ENCODE measurements around the gene NBPF3. TPM values are rescaled to one million over a fixed set of nuclear protein-coding genes. Genes with fewer than 3 reads are reported as not detected.

Gene NBPF3
- total and polyA plus RNA-seq, 2 donors from 2014 or later, result 5.5 to 12.0 TPM

DNA sequence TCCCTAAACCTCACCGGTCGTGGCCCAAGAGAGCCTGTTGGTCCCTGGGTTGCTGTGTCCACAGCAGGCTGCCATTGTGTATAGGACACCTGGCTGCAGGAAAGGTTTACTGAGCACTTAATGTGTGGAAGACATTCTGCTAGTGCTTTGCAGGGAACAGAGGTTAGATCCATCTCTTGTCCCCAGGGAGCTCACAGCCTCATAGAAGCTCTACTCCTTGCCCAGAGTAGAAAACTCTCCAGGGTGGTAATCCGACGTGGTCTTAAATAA is 52.4 kb downstream of the NBPF3 start:
- H3K36me3 ChIP-seq (ENCODE audit: control insufficient read depth in 2 of 3, insufficient read depth in 3 of 3, low read length in 3 of 3), result no peaks in the 10 kb centered on the region
- no peak for TF ChIP-seq CTCF (IDR thresholded peaks at IDR 0.05; ENCODE audit: borderline replicate concordance, extremely low read depth, insufficient read depth)
- no peaks in the 10 kb centered on the region for H3K4me1 ChIP-seq (ENCODE audit: control insufficient read depth in 2 of 3, insufficient read depth in 2 of 3, low read depth in 1 of 3, low read length in 3 of 3)
- no peaks in the 10 kb centered on the region for H3K27me3 ChIP-seq (ENCODE audit: control insufficient read depth, insufficient read depth, low read length)
- FAIRE-seq, result no peak
- no peaks in the 10 kb centered on the region for H3K9me3 ChIP-seq (ENCODE audit: control insufficient read depth in 2 of 3, insufficient read depth in 1 of 3, low read length in 3 of 3)
- no peak overlapping the region for H3K27ac ChIP-seq (ENCODE audit: low read depth in 2 of 2, low read length in 2 of 2)
- no peak for DNase-seq
- no peak overlapping the region for H3K4me3 ChIP-seq (ENCODE audit: low read length in 3 of 3)
- no peak overlapping the region for H3K9ac ChIP-seq (ENCODE audit: low read length in 3 of 3)
- intact Hi-C loops (cut with DNase I), result no loop called here

DNA sequence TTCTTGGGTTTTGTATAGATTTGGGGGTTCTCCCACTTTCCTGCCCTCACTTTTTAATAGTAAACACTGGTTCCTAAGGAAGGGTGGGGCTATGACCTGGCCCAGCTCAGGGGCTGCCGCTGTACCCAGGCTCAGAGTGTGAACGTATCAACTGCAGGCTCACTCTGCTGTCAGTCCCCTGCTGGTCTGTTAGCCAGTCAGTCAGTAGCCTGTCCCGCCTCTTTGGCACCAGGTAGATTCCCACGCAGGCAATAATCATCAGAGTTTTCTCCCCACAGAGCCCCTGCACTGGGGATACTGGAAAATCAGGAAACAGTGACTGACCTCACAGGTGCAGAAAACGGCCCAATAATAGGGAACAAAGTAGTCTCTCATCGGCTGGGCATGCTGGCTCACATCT is 54.3 kb downstream of the NBPF3 start:
- FAIRE-seq (no peak), DNase-seq (no peak)
- Histone ChIP-seq H3K27me3 (ENCODE audit: control insufficient read depth, insufficient read depth, low read length) (no peaks in the 10 kb centered on the region), H3K27ac (ENCODE audit: low read depth in 2 of 2, low read length in 2 of 2) (no peak overlapping the region), H3K9me3 (ENCODE audit: control insufficient read depth in 2 of 3, insufficient read depth in 1 of 3, low read length in 3 of 3) (no peaks in the 10 kb centered on the region), H3K9ac (ENCODE audit: low read length in 3 of 3) (no peak overlapping the region), H3K36me3 (ENCODE audit: control insufficient read depth in 2 of 3, insufficient read depth in 3 of 3, low read length in 3 of 3) (no peaks in the 10 kb centered on the region), H3K4me1 (ENCODE audit: control insufficient read depth in 2 of 3, insufficient read depth in 2 of 3, low read depth in 1 of 3, low read length in 3 of 3) (peaks cover 0 to 4% (median 0%) of the 10 kb centered on the region in 3 donors), H3K4me3 (ENCODE audit: low read length in 3 of 3) (no peak overlapping the region)
- intact Hi-C loops (cut with DNase I), result no loop called here
- no peak for TF ChIP-seq CTCF (IDR thresholded peaks at IDR 0.05; ENCODE audit: borderline replicate concordance, extremely low read depth, insufficient read depth)

- no peak overlapping the region for H3K27ac ChIP-seq (ENCODE audit: low read depth in 2 of 2, low read length in 2 of 2)
- no peak for DNase-seq
- TF ChIP-seq CTCF (IDR thresholded peaks at IDR 0.05; ENCODE audit: borderline replicate concordance, extremely low read depth, insufficient read depth), result no peak
- no peak overlapping the region for H3K4me3 ChIP-seq (ENCODE audit: low read length in 3 of 3)
- H3K9me3 ChIP-seq (ENCODE audit: control insufficient read depth in 2 of 3, insufficient read depth in 1 of 3, low read length in 3 of 3), result no peaks in the 10 kb centered on the region
- H3K36me3 ChIP-seq (ENCODE audit: control insufficient read depth in 2 of 3, insufficient read depth in 3 of 3, low read length in 3 of 3), result no peaks in the 10 kb centered on the region
- no peak overlapping the region for H3K9ac ChIP-seq (ENCODE audit: low read length in 3 of 3)
- H3K4me1 ChIP-seq (ENCODE audit: control insufficient read depth in 2 of 3, insufficient read depth in 2 of 3, low read depth in 1 of 3, low read length in 3 of 3), result peaks cover 0 to 4% (median 0%) of the 10 kb centered on the region in 3 donors
- intact Hi-C loops (cut with DNase I), result no loop called here
- FAIRE-seq, result no peak
- H3K27me3 ChIP-seq (ENCODE audit: control insufficient read depth, insufficient read depth, low read length), result no peaks in the 10 kb centered on the region
Observed at GRCh38 chr1:21495225-21495820, 55.4 kb downstream of the NBPF3 start.

DNA sequence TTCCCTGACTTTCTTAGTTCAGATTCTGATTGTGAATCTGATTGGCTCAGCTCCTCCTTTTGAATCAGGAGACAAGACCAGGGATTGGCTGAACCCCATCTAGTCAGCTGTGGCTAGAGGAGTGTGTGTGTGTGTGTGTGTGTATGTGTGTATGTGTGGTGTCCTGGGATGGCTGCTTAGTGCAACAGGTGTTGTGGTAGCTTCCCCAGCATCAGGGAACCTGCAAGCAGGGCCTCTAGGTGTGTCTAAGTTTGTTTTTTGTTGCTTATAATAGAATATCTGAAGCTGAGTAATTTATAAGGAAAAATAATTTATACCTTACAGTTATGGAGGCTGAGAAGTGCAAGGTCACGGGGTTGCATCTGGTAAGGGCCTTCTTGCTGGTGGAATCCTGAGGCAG is 56.1 kb downstream of the NBPF3 start:
- Histone ChIP-seq H3K27me3 (ENCODE audit: control insufficient read depth, insufficient read depth, low read length) (no peaks in the 10 kb centered on the region), H3K27ac (ENCODE audit: low read depth in 2 of 2, low read length in 2 of 2) (no peak overlapping the region), H3K9me3 (ENCODE audit: control insufficient read depth in 2 of 3, insufficient read depth in 1 of 3, low read length in 3 of 3) (no peaks in the 10 kb centered on the region), H3K9ac (ENCODE audit: low read length in 3 of 3) (no peak overlapping the region), H3K4me3 (ENCODE audit: low read length in 3 of 3) (no peak overlapping the region), H3K4me1 (ENCODE audit: control insufficient read depth in 2 of 3, insufficient read depth in 2 of 3, low read depth in 1 of 3, low read length in 3 of 3) (peaks cover 0 to 4% (median 0%) of the 10 kb centered on the region in 3 donors), H3K36me3 (ENCODE audit: control insufficient read depth in 2 of 3, insufficient read depth in 3 of 3, low read length in 3 of 3) (no peaks in the 10 kb centered on the region)
- DNase-seq (no peak), FAIRE-seq (no peak)
- no peak for TF ChIP-seq CTCF (IDR thresholded peaks at IDR 0.05; ENCODE audit: borderline replicate concordance, extremely low read depth, insufficient read depth)
- intact Hi-C loops (cut with DNase I), result no loop called here

Data from kidney (tissue), 14 donors.